H1 (cell line): Measurements from ENCODE around the gene MKX. TPM values are rescaled to one million over a fixed set of nuclear protein-coding genes. Genes with fewer than 3 reads are reported as not detected.
A peak's percentile ranks its signal among the peaks of the same experiment; 100 is the strongest.

Experiments used
- ATF2 ChIP-seq: IDR thresholded peaks from 2 replicates; pipeline ENCODE4 v1.6.1; 2012; ENCODE audit warnings: low read length, inconsistent platforms
- BCL11A ChIP-seq, 2 experiments: IDR thresholded peaks; one replicate each; pipeline ENCODE4 v1.6.1; 2011; ENCODE audit warnings: low read depth in 2 of 2, low read length in 2 of 2, mild to moderate bottlenecking in 2 of 2
- CBX5 ChIP-seq: fragments of 300-800, 300-1000 bp; sonication (generic); IDR thresholded peaks from 2 replicates; pipeline ENCODE4 v1.7.1; 2016; ENCODE audit warnings: antibody characterized with exemption, low read length, low read depth
- CBX8 ChIP-seq: fragments of 300-800, 300-1000 bp; sonication (generic); IDR thresholded peaks from 2 replicates; pipeline ENCODE4 v1.7.1; 2016; ENCODE audit warnings: low read depth, low read length, borderline replicate concordance
- CTBP2 ChIP-seq: IDR thresholded peaks from 2 replicates; pipeline ENCODE4 v1.7.0; 2011; ENCODE audit warnings: borderline replicate concordance, mild to moderate bottlenecking, moderate library complexity, mixed read lengths, low read length; ENCODE audit not compliant: insufficient read depth, insufficient read length
- EZH2 ChIP-seq: fragments of 200-600 bp; sonication (generic); IDR thresholded peaks from 2 replicates; pipeline ENCODE4 v1.7.1; 2012; ENCODE audit warnings: low read depth, mild to moderate bottlenecking, moderate library complexity, low read length, inconsistent platforms; ENCODE audit not compliant: severe bottlenecking
- KDM5A ChIP-seq: fragments of 200-600 bp; IDR thresholded peaks from 2 replicates; pipeline ENCODE4 v1.7.1; 2012; ENCODE audit warnings: mild to moderate bottlenecking, low read length, inconsistent platforms, mixed read lengths
- MAX ChIP-seq: IDR thresholded peaks from 2 replicates; pipeline ENCODE4 v1.6.1; 2012; ENCODE audit warnings: inconsistent platforms
- NANOG ChIP-seq: IDR thresholded peaks from 2 replicates; pipeline ENCODE4 v1.6.1; 2011; ENCODE audit warnings: low read length, low read depth, mild to moderate bottlenecking, inconsistent platforms; ENCODE audit not compliant: insufficient read depth, poor library complexity, severe bottlenecking
- RFX5 ChIP-seq: IDR thresholded peaks from 2 replicates; pipeline ENCODE4 v1.6.1; 2011; ENCODE audit warnings: low read depth, low read length, improper control_type of control experiment, borderline replicate concordance
- RNF2 ChIP-seq: fragments of 200-900, 300-1000 bp; sonication (generic); IDR thresholded peaks from 2 replicates; pipeline ENCODE4 v1.7.1; 2016; ENCODE audit warnings: borderline replicate concordance, low read depth, mild to moderate bottlenecking, antibody characterized with exemption, low read length; ENCODE audit not compliant: poor library complexity, severe bottlenecking; ENCODE audit errors: missing control alignments
- TAF7 ChIP-seq: optimal IDR thresholded peaks from 2 replicates; pipeline ENCODE3; 2011; ENCODE audit warnings: low read depth, mild to moderate bottlenecking, inconsistent platforms, low read length, moderate library complexity, borderline replicate concordance
- TEAD4 ChIP-seq: IDR thresholded peaks from 2 replicates; pipeline ENCODE4 v1.6.1; 2012; ENCODE audit warnings: low read depth, low read length, inconsistent platforms, mixed read lengths
- ZNF274 ChIP-seq: IDR thresholded peaks from 2 replicates; pipeline ENCODE4 v1.7.0; 2012; ENCODE audit warnings: low read length, borderline replicate concordance; ENCODE audit errors: extremely low read depth
- polyA plus RNA-seq, 7 experiments: library from polyadenylated mRNA; depleted of rRNA in 3 of 7; stranded (reverse) in 5 of 7; unstranded in 2 of 7; fragments of >200 nt in 5 of 7; fragments of 200-250 nt in 2 of 7; gene quantifications; 1 replicate in 5 of 7; 2 replicates in 1 of 7; 4 replicates in 1 of 7; pipeline versions ENCODE4 v1.2.1 to v1.2.3, GENCODE V29; 2011 to 2013; ENCODE audit warnings: missing spikeins in 2 of 7, mixed read lengths in 2 of 7
- total RNA-seq: library from RNA; stranded (reverse); fragmentation: NEBNext Ultra II Directional; extraction: Animal tissue kit (Norgen Biotek cat#: 25700); gene quantifications from 2 replicates; pipeline ENCODE4 v1.2.1, GENCODE V29; 2021
- TF ChIP-seq, protein P1 (sequence below), 3 experiments: IDR thresholded peaks; 1 replicate in 2 of 3; 2 replicates in 1 of 3; pipeline versions ENCODE4 v1.5.1 to v1.6.1; 2011; ENCODE audit warnings: low read length in 3 of 3, mild to moderate bottlenecking in 3 of 3, inconsistent platforms in 2 of 3, low read depth in 1 of 3, moderate library complexity in 1 of 3; ENCODE audit not compliant: insufficient read depth in 1 of 3; ENCODE audit errors: control extremely low read depth in 1 of 3
- TF ChIP-seq, protein P2 (sequence below): IDR thresholded peaks from 2 replicates; pipeline ENCODE4 v1.6.1; 2011; ENCODE audit warnings: low read length, improper control_type of control experiment

MKX gene
- total and polyA plus RNA-seq, 2 of the 8 experiments (the other 6 are each of a cell fraction or from before 2014, with no cell fraction given), result 0.21 to 1.3 TPM

- no peak for TF ChIP-seq CBX5
- TF ChIP-seq, protein P1, sequence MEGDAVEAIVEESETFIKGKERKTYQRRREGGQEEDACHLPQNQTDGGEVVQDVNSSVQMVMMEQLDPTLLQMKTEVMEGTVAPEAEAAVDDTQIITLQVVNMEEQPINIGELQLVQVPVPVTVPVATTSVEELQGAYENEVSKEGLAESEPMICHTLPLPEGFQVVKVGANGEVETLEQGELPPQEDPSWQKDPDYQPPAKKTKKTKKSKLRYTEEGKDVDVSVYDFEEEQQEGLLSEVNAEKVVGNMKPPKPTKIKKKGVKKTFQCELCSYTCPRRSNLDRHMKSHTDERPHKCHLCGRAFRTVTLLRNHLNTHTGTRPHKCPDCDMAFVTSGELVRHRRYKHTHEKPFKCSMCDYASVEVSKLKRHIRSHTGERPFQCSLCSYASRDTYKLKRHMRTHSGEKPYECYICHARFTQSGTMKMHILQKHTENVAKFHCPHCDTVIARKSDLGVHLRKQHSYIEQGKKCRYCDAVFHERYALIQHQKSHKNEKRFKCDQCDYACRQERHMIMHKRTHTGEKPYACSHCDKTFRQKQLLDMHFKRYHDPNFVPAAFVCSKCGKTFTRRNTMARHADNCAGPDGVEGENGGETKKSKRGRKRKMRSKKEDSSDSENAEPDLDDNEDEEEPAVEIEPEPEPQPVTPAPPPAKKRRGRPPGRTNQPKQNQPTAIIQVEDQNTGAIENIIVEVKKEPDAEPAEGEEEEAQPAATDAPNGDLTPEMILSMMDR (IDR thresholded peaks at IDR 0.05; ENCODE audit: control extremely low read depth in 1 of 3, insufficient read depth in 1 of 3, low read depth in 1 of 3, low read length in 3 of 3), result no peak
- no peak for TF ChIP-seq NANOG
- TF ChIP-seq TEAD4, result no peak
- no peak for TF ChIP-seq ATF2
- TF ChIP-seq RFX5, result no peak
- peak; percentile 68 for TF ChIP-seq EZH2
- TF ChIP-seq TAF7, result no peak
- no peak for TF ChIP-seq BCL11A (IDR thresholded peaks at IDR 0.05; ENCODE audit: low read depth in 2 of 2, low read length in 2 of 2)
- TF ChIP-seq ZNF274, result no peak
- peak; percentile 38 for TF ChIP-seq RNF2
- no peak for TF ChIP-seq CTBP2
- TF ChIP-seq, protein P2, sequence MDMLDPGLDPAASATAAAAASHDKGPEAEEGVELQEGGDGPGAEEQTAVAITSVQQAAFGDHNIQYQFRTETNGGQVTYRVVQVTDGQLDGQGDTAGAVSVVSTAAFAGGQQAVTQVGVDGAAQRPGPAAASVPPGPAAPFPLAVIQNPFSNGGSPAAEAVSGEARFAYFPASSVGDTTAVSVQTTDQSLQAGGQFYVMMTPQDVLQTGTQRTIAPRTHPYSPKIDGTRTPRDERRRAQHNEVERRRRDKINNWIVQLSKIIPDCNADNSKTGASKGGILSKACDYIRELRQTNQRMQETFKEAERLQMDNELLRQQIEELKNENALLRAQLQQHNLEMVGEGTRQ, result no peak
- TF ChIP-seq KDM5A, result no peak
- TF ChIP-seq CBX8, result no peak
- peak; percentile 35; the same call in 1 of the 2 replicates for TF ChIP-seq MAX
Observed at GRCh38 chr10:27746397-27747095, 927 bp upstream of the MKX start (continued).
